NCI-H146 (cell line): ENCODE data around the gene TRIM47.
"Not testable (repeated sequence)": the region's sequence is repeated elsewhere in the genome, so short reads cannot be mapped to it uniquely, and the experiment has no call there.

Experiments used
- DNase-seq: peaks from one replicate; lab custom pipeline; 2025; lab: John Stamatoyannopoulos, UW

The TRIM47 gene

DNA sequence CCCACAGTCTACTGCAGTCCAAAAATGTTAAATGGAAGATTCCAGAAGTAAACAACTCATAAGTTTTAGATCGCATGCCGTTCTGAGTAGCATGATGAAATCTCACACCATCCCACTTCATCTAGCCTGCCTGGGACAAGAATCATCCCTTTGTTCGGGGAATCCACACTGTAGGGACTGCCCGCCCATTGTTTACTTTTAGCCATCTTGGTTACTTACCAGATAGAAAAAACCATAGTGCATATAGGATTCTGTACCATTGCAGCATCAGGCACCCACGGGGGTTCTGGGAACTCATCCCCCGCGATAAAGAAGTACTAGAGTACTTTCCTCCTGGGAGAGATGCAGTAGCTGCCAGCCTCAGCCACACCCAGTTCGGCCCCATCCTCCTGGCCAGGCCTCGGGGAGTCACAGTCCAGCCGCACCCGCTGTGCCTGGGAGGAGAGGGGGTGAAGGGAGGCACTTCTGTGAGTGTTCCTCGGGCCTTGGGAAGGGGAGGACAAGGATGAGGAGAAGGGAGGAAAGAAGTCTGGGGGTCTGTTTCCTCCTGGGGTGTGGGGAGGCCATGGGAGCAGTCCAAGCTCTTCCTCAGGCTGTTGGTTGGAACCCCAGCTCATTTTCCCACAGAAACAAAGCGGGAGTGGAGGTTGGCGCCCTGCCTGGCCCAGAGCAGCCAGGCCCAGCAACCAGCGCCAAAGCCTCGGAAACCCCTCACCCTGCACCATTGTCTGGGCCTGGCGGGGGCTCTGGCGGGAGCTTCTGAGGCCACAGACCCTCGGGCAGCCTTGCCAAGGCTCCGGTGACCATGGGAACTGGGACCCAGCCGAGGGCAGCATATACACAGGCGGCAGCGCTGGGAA lies 8.9 kb downstream of the TRIM47 start:
- DNase-seq = no peak

DNA sequence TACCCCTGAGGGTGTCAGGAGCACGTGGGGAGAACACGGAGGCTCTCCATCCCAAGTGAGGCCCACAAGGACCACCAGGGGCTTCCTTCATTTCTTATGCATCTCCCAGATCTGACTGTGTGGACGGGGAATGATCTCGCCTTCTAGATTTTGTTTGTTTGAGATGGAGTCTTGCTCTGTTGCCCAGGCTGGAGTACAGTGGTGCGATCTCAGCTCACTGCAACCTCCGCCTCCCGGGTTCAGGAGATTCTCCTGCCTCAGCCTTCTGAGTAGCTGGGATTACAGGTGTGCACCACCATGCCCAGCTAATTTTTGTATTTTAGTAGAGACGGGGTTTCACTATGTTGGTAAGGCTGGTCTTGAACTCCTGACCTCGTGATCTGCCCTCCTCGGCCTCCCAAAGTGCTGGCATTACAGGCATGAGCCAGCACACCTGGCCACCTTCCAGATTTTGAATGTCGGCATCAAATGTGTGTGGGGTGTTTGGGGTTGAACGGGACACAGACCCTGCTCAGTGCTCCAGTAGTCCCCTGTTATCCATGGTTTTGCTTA lies 9.6 kb downstream of the TRIM47 start:
- not testable (repeated sequence) for DNase-seq

DNA sequence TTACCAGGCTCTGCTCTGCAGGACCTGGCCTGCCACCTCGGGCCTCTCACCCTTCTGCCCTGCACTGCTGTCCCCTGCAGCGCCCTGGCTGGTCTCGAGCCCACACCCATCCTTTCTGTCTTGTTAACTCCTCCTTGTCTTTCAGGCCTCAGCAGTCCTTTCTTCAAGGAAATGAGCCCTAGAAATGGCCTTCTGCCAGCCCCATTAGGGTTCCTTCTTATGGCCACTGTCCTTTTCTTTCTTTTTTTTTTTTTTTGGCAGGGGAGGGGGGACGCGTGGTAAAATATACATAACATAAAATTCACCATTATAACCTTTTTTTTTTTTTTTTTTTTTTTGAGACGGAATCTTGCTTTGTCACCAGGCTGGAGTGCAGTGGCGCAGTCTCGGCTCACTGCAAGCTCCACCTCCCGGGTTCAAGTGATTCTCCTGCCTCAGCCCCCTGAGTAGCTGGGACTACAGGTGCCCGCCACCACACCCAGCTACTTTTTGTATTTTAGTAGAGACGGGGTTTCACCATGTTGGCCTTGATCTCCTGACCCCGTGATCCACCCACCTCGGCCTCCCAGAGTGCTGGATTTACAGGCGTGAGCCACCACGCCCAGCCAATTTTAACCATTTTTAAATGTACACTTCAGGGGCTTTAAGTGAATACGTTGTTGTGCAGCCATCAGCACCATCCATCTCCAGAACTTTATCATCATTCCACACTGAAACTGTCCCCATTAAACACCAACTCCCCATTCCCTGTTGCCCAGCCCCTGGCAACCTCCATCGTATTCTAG lies 12.8 kb downstream of the TRIM47 start:
- DNase-seq = not testable (repeated sequence)

DNA sequence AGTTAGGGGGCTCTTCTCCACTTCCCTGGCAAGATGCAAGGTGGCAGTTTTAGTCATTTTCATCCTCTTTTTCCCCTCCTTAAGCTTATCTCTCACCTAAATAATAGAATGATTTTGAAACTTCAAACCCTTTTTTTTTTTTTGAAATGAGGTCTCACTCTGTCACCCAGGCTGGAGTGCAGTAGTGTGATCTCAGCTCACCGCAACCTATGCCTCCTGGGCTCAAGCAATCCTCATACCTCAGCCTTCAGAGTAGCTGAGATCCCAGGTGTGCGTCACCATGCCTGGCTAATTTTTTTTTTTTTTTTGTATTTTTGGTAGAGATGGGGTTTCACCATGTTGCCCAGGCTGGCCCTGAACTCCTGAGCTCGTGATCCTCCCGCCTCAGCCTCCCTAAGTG lies 13.5 kb downstream of the TRIM47 start:
- DNase-seq = not testable (repeated sequence)

GRCh38 chr17:75864448-75864871 lies 13.9 kb downstream of the TRIM47 start:
- DNase-seq = no peak

GRCh38 chr17:75861927-75862317 lies 16.5 kb downstream of the TRIM47 start:
- DNase-seq = no peak

DNA sequence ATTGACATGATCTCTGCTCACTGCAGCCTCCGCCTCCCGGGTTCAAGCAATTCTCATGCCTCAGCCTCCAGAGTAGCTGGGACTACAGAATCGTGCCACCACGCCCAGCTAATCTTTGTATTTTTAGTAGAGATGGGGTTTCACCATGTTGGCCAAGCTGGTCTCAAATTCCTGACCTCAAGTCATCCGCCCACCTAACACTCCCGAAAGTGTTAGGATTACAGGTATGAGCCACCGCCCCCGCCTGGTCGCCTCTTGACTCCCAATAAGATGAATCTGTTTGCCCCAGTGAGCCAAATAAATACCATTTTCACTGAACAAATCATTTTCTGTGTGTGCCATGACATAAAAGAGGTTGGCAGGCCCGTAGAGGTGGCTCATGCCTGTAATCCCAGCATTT lies 19.0 kb downstream of the TRIM47 start:
- DNase-seq = not testable (repeated sequence)

DNA sequence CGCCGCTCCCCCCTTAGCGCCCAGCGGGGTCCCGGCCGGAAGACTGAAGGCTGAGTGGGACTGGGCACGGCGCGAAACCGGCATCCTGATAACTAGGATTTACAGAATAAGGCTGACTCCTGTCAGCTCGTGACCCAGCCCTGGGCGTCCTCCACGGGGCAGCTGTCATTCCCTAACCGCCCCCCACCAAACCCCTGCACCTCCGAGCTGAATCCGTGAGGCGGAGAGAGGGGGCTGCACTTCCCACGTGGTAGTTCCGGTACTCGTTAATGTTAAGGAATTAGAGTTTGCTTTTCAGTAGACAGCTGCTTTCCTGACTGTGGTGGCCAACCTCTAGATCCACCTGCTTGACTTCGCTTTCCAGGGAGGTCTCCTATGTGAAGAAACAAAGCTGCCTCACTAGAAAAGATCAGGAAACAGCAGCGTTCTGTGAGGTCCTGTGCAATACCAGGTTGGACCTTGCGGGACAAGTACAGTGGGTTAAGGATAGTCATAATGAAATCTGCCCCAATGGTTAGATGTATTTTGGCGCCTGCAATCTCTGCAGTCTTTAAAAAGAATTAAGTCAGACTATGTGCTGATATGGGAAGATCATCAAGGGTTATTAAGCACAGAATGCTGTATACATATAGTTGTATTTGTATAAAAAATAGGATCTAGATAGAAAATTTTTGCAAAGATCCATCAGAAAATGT lies 22.2 kb downstream of the TRIM47 start:
- DNase-seq = peak; percentile 63

- peak; percentile 100 for DNase-seq
These were observed 22.9 kb downstream of the TRIM47 start, which contains the start of gene WBP2 for GRCh38 chr17:75855310-75856061. TSS of gene WBP2 (minus strand) at chr17:75855335. CDS start at chr17:75855297, 38 bp downstream.

GRCh38 chr17:75854881-75855309 lies 23.5 kb downstream of the TRIM47 start:
- no peak for DNase-seq

DNA sequence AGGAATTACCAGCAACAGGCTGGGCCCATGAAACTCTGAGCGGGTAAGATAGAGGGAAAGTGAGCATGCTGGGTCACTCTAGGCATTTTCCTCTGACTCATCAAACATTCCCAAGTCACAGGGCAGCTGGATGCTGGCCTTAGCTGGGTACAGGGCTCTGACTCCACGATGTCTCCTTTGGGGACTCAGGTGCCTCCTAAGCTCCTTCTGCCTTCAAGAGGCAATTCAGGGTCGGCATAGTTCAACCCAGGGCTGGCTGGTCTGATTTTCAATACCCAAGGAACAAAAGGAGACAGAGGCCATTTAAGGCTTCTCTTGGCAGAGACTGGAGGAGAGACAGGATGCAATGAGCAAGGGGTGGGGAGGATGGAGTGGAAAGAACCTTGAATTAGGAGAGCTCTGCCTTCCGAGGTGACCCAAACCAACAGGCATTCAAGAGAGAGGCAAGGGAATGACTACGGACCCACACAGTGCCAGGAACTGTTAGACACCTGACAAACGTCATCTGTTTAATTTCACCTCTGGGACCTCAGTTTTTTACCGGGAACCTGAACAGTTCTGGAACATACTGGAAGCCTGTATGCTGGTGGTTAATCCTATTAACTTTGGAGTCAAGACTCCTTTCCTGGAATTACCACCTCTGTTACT lies 24.2 kb downstream of the TRIM47 start:
- DNase-seq = no peak

DNA sequence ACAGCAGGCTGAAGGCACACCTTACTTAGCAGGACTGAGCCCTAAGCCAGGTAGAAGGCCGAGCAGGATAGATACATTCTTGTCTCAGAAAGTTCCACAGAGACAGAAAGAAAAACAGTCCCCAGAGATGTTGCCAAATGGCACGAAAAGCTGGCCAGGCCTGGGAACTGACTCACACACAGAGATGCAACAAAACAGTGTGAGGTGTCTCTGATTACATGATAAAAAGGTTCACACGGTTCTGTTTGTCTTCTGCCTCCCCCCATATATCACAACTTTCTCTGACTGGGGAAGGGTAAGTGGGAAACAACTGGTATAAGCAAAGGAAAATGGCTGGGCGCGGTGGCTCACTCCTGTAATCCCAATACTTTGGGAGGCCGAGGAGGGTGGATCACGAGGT lies 24.9 kb downstream of the TRIM47 start:
- DNase-seq = no peak

DNA sequence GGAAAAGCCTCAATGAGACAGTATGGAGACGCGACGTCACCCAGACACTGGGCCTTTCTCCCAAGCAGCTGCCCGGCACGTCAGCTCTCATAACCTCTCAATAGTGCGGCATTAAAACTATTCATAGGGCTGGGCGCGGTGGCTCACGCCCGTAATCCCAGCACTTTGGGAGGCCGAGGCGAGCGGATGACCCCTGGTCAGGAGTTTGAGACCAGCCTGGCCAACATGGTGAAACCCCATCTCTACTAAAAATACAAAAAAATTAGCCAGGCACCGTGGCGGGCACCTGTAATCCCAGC lies 26.7 kb downstream of the TRIM47 start:
- not testable (repeated sequence) for DNase-seq

DNA sequence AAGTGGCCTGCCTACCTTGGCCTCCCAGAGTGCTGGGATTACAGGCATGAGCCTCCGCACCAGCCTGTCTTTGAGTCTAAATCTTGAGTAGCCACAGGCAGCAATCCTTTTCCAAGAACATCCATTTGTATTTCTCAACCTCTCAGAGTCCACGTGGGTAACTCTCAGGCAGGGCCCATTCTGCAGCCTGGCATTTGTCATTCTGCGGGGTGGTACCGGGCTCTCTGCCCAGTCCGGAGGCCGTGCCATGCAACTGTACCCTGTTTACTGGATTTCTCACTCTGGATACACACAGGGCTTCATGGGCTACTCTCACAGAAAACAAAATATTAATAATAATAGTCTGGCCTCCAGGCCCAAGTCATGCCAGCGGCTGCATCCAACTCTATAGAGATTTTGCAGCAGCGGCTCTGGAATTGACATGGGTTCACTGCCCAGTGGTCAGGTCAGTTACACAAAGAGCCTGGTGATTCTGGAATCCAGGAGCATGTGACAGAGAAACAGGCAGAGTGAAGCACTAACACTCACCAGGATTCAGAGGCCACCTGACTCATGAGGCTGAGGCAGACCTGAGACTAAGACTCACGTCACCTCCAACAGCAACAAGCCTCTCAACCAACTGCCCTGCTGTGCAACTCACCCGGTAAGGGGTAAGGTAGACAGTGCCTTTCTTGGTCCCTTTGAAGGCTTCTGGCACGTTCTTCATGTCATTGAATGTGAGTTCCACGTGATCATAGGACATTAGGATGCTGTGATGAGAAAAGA lies 27.3 kb downstream of the TRIM47 start:
- DNase-seq = no peak

DNA sequence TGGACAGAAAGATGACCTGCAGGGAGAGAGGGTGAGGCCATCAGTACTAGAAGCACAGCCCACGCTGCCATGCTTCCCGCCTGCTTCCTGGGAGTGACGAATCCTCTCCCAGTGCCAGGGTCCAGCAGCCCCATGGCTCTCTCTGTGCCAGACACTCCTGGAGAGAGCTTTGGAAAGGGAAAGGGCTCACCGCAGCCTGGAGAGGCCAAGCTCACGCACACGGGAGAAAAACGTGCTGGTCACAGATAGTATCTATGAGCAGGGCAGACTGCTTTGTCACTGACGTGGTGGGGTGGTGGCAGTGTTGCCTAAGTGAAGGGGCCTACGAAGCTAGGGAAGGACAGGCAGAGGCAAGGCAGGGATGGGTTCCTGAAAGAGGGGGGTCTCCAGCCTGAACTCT lies 28.7 kb downstream of the TRIM47 start:
- no peak for DNase-seq

DNA sequence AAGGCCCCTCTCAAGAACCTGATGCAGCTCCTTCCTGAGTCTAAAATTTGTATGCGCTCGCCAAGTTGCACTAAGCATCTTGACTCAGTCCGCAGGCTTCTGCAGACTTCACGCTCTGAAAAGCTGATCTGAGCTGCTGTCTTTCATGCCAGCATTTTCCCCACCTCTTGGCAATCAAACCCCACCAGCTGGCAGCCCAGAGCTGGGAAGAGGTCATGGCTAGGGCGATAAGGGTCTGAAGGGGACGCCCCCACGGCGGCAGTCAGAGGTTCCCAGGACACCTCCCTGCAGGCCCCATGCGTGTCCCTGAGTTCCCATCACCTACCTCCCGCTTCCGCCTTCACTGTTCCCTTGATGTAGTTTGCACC lies 29.1 kb downstream of the TRIM47 start:
- DNase-seq = no peak

DNA sequence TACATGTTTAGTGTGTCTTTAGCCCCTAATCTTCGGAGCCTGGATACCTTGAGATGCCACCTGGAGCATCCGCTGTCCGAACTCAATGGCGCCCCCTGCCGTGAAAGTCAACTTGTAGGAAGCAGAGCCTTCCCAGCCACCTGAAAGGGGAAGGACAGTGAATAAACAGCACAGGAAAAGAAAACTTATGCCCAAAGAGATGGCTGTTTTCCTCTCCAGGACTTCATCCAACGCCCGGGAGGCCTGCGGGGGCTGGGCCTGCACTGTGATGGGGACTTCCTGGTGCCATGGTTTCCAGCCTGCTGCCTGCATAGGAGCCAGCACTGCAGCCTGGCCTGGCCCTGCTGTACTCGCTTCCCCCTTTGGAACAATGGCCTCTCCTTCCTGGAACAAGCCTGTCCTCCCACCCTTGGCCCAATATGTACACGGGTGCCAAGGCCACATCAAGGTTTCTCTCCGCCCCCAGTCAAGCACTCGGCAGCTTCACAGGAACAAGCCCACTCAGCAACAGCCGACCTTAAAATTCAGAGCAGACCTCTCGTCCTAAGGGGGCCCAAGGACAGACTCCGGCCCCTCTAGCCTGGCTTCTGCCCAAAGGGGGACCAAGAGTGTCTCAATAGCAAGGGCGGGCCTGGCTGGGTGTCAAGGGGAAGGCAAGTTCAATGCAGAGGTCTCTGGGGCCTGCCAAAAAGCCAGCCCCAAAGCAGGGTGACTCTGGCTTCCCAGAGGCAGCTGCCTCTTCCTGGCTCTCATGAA lies 29.7 kb downstream of the TRIM47 start:
- peak; percentile 61 for DNase-seq

DNA sequence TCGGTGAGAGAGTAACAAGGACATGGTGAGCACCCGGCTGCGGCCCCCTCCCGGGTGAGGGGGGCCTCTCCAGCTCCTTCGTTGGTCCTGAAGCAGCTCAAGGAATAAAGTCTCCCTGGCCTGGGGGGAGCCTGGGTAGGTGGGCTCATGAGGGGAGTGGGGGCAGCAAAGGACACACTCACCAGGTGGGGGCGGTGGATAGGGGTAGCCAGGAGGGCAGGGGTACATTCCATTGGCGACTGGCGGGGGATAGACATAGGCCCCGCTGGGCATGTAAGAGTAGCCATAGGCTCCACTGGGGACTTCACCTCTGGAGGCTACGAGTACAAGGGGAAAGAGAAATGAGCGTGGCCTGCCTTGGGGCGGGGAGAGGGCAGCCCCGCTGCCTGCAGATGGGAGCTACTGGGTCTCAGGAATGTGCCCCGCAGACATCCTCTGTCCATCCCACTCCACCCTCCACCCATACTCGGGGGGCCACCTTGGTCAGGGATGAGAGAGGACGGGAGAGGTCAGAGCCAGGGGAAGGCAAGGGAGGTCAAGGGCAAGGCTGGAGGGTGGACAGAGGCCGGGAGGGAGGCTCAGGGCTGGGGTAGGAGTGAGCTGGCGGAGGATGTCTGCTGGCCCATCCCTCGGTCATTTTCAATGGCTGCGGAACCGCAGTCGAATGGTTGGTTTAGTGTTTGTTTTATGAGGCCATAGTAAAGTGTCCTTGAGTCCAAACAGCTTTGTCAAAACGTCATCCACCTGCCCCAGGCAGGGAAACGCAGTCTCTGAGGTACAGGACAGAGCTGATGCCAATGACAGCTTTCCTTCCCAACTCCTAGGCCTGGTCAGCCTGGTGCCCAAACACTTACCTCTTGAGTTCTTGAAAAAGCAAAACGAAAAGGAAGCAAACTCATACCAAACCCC lies 30.5 kb downstream of the TRIM47 start:
- no peak for DNase-seq
